HUES48 (cell line): ENCODE measurements around the gene GFPT2.
"Not testable (repeated sequence)": the region's sequence is repeated elsewhere in the genome, so short reads cannot be mapped to it uniquely, and the experiment has no call there.

ENCODE experiments used
- H3K27ac ChIP-seq: one replicate; pipeline ENCODE4 v1.7.0; 2013; ENCODE audit warnings: low read depth, low read length, inconsistent platforms
- H3K27me3 ChIP-seq: 2 replicates; pipeline ENCODE4 v1.6.1; 2013; ENCODE audit warnings: mild to moderate bottlenecking, low read length; ENCODE audit not compliant: control insufficient read depth, insufficient read depth
- H3K36me3 ChIP-seq: 2 replicates; pipeline ENCODE4 v1.6.1; 2013; ENCODE audit warnings: low read length; ENCODE audit not compliant: control insufficient read depth, insufficient read depth
- H3K4me1 ChIP-seq: 2 replicates; pipeline ENCODE4 v1.6.1; 2013; ENCODE audit warnings: mild to moderate bottlenecking, low read length; ENCODE audit not compliant: control insufficient read depth, insufficient read depth
- H3K4me3 ChIP-seq: 2 replicates; pipeline ENCODE4 v1.5.1; 2013; ENCODE audit warnings: mild to moderate bottlenecking, low read depth, low read length
- H3K9ac ChIP-seq: 2 replicates; pipeline ENCODE4 v1.6.1; 2013; ENCODE audit warnings: mild to moderate bottlenecking, low read depth, low read length, moderate library complexity
- H3K9me3 ChIP-seq: 2 replicates; pipeline ENCODE4 v1.6.1; 2013; ENCODE audit warnings: low read length; ENCODE audit not compliant: control insufficient read depth, insufficient read depth

Gene GFPT2

DNA sequence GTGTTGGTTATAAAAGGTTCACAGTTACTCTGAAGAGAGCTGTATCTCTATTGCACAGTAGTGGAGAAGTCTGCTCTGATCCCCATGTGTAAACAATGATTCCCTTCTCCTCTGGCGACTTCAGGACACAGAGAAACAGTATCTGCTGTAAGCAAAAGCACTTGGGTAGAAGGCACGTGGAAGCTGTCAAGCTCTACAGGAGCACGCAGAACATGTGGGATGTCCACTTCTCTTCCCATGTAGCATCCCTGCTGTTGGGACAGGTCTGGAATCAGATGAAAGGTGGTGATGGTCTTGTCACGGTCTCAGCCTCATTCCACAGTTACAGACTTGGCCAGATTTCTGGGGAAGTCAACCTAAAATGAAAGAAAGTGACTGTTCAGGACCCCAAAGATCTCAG, 51.9 kb downstream of the GFPT2 start:
- Histone ChIP-seq H3K9ac (no peak overlapping the region), H3K4me3 (no peak overlapping the region), H3K36me3 (peaks cover 59% of the 10 kb centered on the region), H3K9me3 (no peaks in the 10 kb centered on the region), H3K27me3 (no peaks in the 10 kb centered on the region), H3K4me1 (no peaks in the 10 kb centered on the region), H3K27ac (no peak overlapping the region)

- peaks cover 42% of the 10 kb centered on the region for H3K36me3 ChIP-seq
- no peak overlapping the region for H3K4me3 ChIP-seq
- H3K27ac ChIP-seq: no peak overlapping the region
- no peaks in the 10 kb centered on the region for H3K27me3 ChIP-seq
- H3K9ac ChIP-seq: no peak overlapping the region
- H3K9me3 ChIP-seq: no peaks in the 10 kb centered on the region
- no peaks in the 10 kb centered on the region for H3K4me1 ChIP-seq
These were observed 53.6 kb downstream of the GFPT2 start for GRCh38 chr5:180299526-180299925.

DNA sequence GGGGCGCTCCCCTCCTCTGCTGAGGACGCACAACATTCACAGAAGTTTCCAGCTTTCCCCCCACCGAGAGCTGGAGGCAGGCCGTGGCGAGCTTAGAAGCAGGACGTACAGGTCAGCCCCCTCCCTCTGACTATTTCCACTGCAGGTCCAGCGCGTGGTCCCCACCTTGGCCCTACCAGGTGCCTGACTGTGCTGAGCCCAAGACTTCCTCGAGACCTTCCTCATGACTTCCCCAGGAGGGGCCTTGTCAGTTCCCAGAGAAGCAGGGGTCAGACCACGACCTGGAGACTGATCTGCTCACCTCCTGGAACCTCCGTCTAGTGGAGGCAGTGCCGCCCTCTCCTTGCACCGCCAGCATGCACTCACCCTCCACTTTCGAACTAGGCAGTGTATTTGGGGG, 54.1 kb downstream of the GFPT2 start:
- H3K27ac ChIP-seq, H3K27me3 ChIP-seq, H3K9ac ChIP-seq, H3K9me3 ChIP-seq, H3K4me1 ChIP-seq, H3K4me3 ChIP-seq: not testable (repeated sequence)
- H3K36me3 ChIP-seq: peaks cover 37% of the 10 kb centered on the region

GRCh38 chr5:180297587-180298282, 55.4 kb downstream of the GFPT2 start:
- Histone ChIP-seq H3K36me3 (peaks cover 27% of the 10 kb centered on the region), H3K9me3 (no peaks in the 10 kb centered on the region), H3K27ac (no peak overlapping the region), H3K9ac (no peak overlapping the region), H3K27me3 (no peaks in the 10 kb centered on the region), H3K4me3 (no peak overlapping the region), H3K4me1 (peaks cover 4% of the 10 kb centered on the region)

- Histone ChIP-seq H3K27ac (no peak overlapping the region), H3K36me3 (peaks cover 18% of the 10 kb centered on the region), H3K9ac (no peak overlapping the region), H3K9me3 (no peaks in the 10 kb centered on the region), H3K27me3 (no peaks in the 10 kb centered on the region), H3K4me3 (no peak overlapping the region), H3K4me1 (peaks cover 4% of the 10 kb centered on the region)
These were observed 56.4 kb downstream of the GFPT2 start for GRCh38 chr5:180296771-180297170.

GRCh38 chr5:180294913-180295555, 58.1 kb downstream of the GFPT2 start:
- Histone ChIP-seq H3K9ac (no peak overlapping the region), H3K27ac (no peak overlapping the region), H3K27me3 (no peaks in the 10 kb centered on the region), H3K9me3 (no peaks in the 10 kb centered on the region), H3K36me3 (peaks cover under 1% of the 10 kb centered on the region; the same call in 1 of the 2 replicates), H3K4me3 (no peak overlapping the region), H3K4me1 (peaks cover 9% of the 10 kb centered on the region)

DNA sequence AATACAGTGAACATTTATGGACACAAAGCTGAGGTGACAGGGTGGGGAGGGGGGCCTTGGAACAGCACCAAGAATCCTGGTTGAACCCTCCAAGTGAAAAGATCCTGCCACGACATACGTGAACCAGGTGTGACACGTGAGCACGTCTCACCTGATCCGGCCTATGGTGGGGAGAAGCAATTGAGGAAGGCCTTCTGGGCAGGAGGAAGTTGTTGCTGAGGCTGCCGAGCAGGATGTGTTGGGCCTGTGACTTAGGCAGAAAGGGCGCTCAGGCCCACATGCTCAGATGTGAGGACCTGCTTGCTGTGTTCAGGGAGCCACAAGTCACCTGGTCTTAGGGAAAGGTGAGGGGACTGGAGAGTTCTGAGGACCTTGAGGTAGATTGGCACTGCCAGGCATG, 58.7 kb downstream of the GFPT2 start:
- H3K27me3 ChIP-seq: no peaks in the 10 kb centered on the region
- H3K9me3 ChIP-seq: no peaks in the 10 kb centered on the region
- H3K27ac ChIP-seq: no peak overlapping the region

DNA sequence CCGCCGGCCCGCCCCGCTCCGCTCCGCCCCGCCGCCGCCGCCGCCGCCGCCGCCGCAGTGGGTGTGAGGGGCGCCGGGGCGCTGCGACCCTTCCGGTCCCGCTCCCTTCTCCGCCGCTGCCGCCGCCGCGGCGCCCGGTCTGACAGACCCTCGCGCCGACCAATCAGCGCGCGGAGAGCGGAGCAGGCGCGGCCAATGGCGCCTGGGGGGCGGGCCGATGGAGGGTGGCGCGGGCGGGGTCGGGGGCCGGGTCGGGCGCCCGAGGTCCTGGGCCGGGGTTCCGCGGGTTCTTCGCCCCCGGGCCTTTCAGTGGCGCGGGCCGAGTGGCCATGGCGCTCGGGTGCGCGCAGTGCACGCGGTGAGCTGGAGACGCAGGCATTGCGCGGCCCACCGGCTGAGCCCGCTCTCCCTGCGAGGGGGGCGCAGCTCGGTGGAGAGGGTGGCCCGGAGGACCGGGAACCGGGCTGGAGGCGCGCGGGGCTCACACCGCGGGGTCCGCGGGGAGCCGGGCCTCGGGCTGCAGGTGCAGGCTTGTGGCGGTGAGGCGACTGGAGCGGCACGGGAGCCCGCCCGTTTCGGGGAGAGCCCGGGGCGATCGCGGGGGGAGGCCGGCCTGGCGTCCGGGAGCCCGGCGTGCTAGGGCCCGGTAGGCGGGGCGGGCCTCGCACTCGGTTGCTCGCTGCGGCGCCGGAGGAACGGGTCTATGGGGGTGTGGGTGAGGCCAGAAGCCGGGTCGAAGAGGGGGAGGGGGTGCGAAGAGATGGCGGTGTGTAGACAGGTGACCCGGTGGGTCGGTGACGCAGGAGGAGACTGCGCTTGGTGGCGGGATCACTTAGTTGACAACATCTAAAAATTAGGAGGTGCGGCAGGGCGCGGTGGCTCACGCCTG, 60.9 kb downstream of the GFPT2 start, which contains the start of gene MAPK9:
Gene MAPK9 (minus strand): TSS at position 141 of the 889 bp plus-strand sequence. CDS start 11,522 bp downstream, outside the sequence.
- H3K9me3 ChIP-seq: no peaks in the 10 kb centered on the region
- no peaks in the 10 kb centered on the region for H3K36me3 ChIP-seq
- H3K4me1 ChIP-seq: peaks cover 16% of the 10 kb centered on the region
- H3K27me3 ChIP-seq: no peaks in the 10 kb centered on the region
- peak within 1 kb of the TSS; percentile 83 for H3K27ac ChIP-seq
- peak within 1 kb of the TSS; percentile 80 for H3K9ac ChIP-seq
- peak within 1 kb of the TSS; percentile 88 for H3K4me3 ChIP-seq

More for the DNA sequence above, 58.7 kb downstream of the GFPT2 start:
- Histone ChIP-seq H3K36me3 (no peaks in the 10 kb centered on the region), H3K4me3 (no peak overlapping the region), H3K9ac (no peak overlapping the region), H3K4me1 (peaks cover 11% of the 10 kb centered on the region)

DNA sequence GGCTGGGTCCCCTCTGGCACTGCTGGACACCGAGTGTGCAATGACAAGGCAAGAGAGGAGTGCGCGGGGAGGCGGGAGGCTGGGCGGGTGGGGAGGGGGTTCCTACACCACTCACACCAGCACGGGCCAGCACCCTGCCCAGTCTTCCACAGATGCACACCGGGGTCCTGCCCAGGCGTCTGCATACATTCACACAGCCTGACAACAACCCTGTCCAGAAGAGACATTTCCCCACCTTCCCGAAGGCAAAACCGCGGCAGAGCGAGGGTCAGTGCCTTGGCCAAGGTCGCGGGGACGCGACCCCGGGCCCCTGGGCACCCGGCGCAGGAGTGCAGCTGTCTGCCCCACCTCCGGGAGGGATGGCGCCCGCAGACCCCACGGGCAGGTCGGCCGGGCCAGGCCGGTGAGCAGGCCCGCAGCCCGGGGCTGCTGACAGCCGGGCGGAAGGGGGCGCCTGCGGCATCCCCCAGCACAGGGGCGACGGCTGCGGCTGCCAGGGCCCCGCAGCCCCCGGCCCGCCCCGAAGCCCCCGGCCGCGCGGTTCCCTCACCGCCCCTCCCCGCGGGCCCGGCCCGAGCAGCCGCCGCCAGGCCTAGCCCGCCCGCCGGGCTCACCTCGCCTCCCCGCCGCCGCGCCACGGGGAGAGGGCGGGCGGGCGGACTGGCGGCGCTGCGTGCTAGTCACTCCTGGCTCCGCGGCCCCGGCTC, 61.7 kb downstream of the GFPT2 start:
- peaks cover 16% of the 10 kb centered on the region for H3K4me1 ChIP-seq
- peaks cover 5% of the 10 kb centered on the region for H3K36me3 ChIP-seq
- no peaks in the 10 kb centered on the region for H3K9me3 ChIP-seq
- no peaks in the 10 kb centered on the region for H3K27me3 ChIP-seq
- no peak overlapping the region for H3K27ac ChIP-seq
- H3K4me3 ChIP-seq: peak overlapping the region; percentile 84
- H3K9ac ChIP-seq: no peak overlapping the region

DNA sequence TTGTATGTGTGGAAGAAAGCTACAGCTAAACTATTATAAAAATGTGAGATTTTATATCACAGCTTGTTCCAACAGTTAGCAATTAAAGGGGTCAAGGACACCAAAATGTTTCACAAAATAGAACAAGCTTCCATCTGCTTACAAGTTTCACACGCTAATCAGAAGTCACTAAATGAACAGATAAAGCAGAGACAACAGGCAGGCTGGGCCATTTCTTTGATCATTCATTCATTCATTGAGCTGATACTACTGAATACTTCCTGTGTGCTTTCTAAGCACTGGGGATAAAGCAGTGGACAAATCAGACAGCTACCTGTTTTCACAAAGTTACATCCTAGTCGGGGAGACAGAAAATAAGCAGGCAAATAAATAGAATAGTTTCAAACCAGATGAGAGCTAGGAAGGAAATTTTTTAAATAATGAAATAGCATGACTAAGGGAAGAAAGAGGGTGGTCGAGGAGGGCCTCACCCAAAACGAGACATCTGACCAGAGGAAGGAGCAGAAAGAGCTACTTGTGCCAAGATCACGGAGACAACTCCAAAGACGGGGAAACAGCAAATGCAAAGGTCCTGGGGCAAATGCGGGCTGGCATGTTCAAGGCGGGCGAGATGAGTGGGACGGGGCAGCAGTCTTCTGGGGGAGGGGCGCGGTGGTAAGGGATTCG, 62.4 kb downstream of the GFPT2 start:
- Histone ChIP-seq H3K9ac (no peak overlapping the region), H3K36me3 (peaks cover 7% of the 10 kb centered on the region), H3K27me3 (no peaks in the 10 kb centered on the region), H3K9me3 (no peaks in the 10 kb centered on the region), H3K27ac (no peak overlapping the region), H3K4me1 (peaks cover 16% of the 10 kb centered on the region), H3K4me3 (peak overlapping the region; percentile 84)
